GM18861 (cell line): ENCODE results near the gene PLGRKT.
"Not testable (repeated sequence)": the region's sequence is repeated elsewhere in the genome, so short reads cannot be mapped to it uniquely, and the experiment has no call there.

Experiments used
- ATAC-seq: cut with Tn5 transposase; IDR thresholded peaks from one replicate; pipeline ENCODE4 v1.9.1; 2021; ENCODE audit not compliant: unreplicated experiment

Gene PLGRKT

GRCh38 chr9:5437254-5438216, at the start of gene PLGRKT:
TSS of gene PLGRKT (minus strand) at chr9:5437925. CDS start at chr9:5431977, 5,948 bp downstream.
- ATAC-seq, result peak; percentile 74

GRCh38 chr9:5486988-5487387, 49.3 kb upstream of the PLGRKT start:
- ATAC-seq, result no peak

GRCh38 chr9:5485378-5486085, 47.8 kb upstream of the PLGRKT start:
- ATAC-seq, result no peak

- no peak for ATAC-seq
Measured at GRCh38 chr9:5483306-5483705, 45.6 kb upstream of the PLGRKT start.

GRCh38 chr9:5482194-5482593, 44.5 kb upstream of the PLGRKT start:
- no peak for ATAC-seq

GRCh38 chr9:5481322-5482040, 43.8 kb upstream of the PLGRKT start:
- no peak for ATAC-seq

GRCh38 chr9:5480919-5481318, 43.2 kb upstream of the PLGRKT start:
- ATAC-seq, result no peak

GRCh38 chr9:5479994-5480694, 42.4 kb upstream of the PLGRKT start:
- ATAC-seq, result peak; percentile 66

GRCh38 chr9:5478206-5478605, 40.5 kb upstream of the PLGRKT start:
- ATAC-seq, result no peak

- not testable (repeated sequence) for ATAC-seq
Measured at GRCh38 chr9:5475611-5476010, 37.9 kb upstream of the PLGRKT start.

- no peak for ATAC-seq
Measured at GRCh38 chr9:5470816-5471215, 33.1 kb upstream of the PLGRKT start.

- no peak for ATAC-seq
Measured at GRCh38 chr9:5470122-5470521, 32.4 kb upstream of the PLGRKT start.

GRCh38 chr9:5468850-5469249, 31.1 kb upstream of the PLGRKT start:
- ATAC-seq, result no peak

- no peak for ATAC-seq
Measured at GRCh38 chr9:5466766-5467165, 29.0 kb upstream of the PLGRKT start.

- no peak for ATAC-seq
Measured at GRCh38 chr9:5466005-5466404, 28.3 kb upstream of the PLGRKT start.

GRCh38 chr9:5464831-5465330, 27.2 kb upstream of the PLGRKT start:
- not testable (repeated sequence) for ATAC-seq

- ATAC-seq, result no peak
Measured at GRCh38 chr9:5460157-5460556, 22.4 kb upstream of the PLGRKT start.

GRCh38 chr9:5459289-5459829, 21.6 kb upstream of the PLGRKT start:
- ATAC-seq, result peak; percentile 49

GRCh38 chr9:5455181-5455580, 17.5 kb upstream of the PLGRKT start:
- ATAC-seq, result no peak

GRCh38 chr9:5453673-5454072, 15.9 kb upstream of the PLGRKT start:
- ATAC-seq, result peak; percentile 26
